Anterior cingulate cortex (tissue), 58 donors: ENCODE results near the gene PARD3B.
"Not testable (repeated sequence)": the region's sequence is repeated elsewhere in the genome, so short reads cannot be mapped to it uniquely, and the experiment has no call there.

ENCODE experiments used
- DNase-seq, 58 donors: peaks; one replicate each; lab custom pipeline; 2025; lab: John Stamatoyannopoulos, UW

PARD3B gene

DNA sequence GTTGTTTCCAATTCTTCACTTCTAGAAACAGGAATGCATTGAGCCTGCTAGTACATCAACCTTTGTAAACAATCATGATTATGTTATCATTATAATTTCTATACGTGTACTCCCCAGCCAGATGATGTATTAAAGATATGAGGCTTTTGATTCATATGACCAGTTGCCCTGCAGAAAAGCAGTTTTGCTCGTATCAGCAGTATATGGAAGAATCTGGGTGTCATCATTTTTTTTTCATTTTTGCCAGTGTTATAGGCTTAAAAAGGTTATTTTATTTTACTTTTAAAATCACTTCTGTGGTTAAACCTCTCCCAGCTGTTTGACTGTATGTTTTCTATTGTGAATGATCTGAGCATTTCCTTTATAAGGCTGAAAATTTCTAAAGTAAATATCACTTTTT is 665.2 kb downstream of the PARD3B start:
- DNase-seq = no peak

DNA sequence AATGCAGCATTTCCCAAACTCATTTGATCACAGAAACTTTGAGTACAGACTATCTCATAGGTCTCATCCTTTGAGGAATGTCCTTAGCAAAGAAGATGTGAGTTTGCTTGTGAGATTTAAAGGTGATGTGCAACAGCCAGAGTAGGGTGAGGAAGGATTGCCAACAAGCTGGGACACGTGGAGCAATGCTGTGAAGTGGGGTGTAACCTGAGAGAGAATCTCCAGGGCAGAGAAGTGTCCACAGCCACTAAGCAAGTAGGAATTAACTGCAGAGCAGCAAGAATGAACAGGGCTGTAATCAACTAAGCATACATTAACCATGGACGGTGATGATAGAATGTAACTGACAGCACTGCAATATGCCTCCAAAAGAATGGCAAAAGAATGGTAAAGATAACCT is 667.1 kb downstream of the PARD3B start:
- no peak for DNase-seq

DNA sequence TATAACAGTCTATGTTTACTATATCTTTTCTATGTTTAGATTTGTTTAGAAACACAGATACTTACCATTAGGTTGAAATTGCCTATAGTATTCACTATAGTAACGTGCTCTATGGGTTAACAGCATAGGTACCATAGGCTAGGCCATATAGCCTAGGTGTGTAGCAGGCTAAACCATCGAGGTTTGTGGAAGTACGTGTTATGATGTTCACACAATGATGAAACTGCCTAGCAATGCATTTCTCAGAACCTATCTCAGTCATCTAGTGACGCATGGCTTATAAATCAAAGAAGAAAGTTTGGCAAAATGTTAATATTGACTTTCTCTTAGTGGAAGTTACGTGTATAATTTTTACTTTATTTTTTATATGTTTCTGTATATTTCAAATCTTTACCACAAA is 670.8 kb downstream of the PARD3B start:
- DNase-seq = no peak

DNA sequence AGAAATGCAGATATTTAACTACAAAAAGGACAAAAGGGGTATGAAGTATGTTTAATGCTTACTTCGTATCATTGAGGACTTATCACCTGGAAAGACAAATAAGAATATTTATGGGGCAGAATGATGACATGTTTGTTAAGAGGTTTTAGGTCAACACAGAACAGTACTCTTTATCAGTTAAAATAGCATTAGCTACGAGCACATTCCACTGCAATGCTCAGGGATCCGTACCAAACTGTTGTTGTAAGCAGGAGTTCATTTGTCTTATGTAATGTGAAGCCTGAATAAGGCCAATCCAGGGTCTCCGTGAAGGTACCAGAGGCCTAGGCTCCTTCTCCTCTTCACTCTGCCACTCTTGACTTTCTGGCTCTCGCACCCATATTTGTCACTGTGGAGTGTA is 671.3 kb downstream of the PARD3B start:
- no peak for DNase-seq

DNA sequence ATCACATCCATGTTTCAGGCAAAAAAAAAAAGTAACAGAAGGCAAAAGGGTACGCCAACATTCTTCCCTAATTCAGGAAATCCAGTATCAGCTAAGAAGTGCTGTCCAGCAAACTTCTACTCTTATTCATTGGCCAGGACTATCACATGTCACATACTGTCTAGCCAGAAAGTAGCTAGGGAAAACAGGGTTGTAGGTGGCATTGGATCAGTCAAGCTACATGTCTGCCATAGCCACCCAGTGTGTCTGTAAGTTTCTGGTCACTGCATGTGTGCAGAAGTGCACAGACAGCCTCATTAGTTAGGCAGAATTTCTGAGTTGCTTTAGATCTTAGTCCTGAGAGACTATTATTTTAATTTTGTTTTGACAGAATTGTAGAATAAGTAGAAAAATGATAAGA is 671.7 kb downstream of the PARD3B start:
- no peak for DNase-seq

DNA sequence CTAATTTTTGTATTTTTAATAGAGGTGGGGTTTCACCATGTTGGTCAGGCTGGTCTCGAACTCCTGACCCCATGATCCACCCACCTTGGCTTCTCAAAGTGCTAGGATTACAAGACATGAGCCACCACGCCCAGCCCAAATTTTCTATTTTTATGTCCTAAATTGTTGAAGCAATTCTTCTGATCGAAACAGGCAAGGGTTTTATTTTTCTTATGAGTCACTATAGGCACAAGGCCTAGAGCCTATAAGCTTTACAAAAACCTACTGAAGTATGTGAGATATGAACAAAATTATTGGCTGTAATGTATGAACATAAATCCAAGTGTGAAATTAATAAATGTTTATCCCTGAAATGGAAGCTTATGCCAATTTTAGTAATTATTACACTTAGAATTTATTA is 672.8 kb downstream of the PARD3B start:
- no peak for DNase-seq

DNA sequence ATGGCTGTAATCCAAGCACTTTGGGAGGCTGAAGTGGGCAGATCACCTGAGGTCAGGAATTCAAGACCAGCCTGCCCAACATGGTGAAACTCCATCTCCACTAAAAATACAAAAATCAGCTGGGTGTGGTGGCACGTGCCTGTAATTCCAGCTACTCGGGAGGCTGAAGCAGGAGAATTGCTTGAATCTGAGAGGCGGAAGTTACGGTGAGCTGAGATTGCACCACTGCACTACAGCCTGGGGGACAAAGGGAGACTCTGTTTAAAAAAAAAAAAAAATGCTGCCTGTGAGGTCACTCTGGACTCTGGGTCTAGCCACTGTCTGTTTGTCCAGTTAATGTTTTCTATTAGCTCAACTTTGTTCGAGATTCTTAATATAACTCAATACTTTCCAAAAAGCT is 673.5 kb downstream of the PARD3B start:
- DNase-seq = not testable (repeated sequence)

DNA sequence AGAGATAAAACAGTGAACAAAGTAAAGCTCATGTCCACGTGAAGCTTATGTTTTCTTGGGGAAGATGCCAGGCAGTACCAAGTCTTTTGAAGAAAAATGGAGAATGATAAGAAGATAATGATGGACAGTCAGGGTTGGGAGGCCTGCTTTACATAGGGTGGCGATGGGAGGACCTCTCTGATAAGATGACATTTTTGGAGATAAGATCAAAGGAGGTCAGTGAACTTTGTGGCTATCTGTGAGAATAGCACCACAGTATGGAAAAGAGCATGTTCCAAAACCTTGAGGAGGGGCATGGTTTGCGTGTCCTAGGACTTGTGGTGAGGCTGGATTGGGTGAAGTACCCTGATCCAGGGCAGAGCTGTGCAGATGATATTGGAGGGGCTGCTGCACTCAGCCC is 675.3 kb downstream of the PARD3B start:
- DNase-seq = no peak

DNA sequence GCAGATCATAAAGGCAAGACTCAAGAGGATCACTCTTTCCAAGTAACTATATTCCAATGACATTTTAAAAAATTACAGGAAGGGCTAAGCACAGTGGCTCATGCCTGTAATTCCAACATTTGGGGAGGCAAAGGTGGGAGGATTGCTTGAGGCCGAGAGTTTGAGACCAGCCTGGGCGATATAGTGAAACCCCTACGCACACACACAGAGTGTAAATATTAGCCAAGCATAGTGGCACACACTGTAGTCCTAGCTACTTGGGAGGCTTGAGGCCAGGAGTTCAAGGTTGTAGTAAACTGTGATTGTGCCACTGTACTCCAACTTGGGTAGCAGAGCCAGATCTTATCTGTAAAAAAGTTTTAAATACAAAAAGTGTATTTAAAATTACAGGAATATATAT is 686.8 kb downstream of the PARD3B start:
- no peak for DNase-seq

DNA sequence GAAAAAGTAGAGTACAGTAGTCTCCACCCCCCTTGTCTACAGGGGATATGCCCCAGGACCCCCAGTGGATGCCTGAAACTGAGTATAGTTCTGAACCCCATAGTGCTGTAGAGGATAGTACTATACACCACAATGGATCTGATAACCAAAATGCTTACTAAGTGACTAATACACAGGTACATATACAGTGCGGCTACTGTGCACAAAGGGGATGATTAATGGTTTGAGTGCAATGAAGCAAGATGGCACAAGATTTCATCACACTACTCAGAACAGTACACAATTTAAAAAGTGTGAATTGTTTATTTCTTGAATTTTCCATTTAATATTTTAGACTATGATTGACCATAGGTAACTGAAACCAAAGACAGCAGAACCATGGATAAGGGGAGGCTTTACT is 690.2 kb downstream of the PARD3B start:
- DNase-seq = no peak

DNA sequence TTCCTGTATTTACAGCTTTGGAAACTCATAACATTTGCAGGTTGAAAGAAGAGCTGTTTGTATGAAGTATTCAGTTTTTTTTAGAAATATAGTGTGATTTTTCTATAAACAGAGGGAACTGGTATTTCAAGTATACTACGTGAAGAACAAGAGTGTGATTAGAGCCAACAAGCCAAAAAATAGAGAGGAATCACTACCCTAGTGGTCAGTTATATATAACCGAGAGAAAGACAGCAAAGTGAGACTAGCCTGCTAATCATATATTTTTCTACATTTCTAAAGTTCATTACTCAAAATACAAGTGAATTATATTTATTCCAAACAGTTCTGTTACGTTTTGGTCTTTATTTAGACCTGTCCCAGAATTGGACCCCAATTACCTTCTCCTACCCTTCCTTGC is 692.2 kb downstream of the PARD3B start:
- no peak for DNase-seq

DNA sequence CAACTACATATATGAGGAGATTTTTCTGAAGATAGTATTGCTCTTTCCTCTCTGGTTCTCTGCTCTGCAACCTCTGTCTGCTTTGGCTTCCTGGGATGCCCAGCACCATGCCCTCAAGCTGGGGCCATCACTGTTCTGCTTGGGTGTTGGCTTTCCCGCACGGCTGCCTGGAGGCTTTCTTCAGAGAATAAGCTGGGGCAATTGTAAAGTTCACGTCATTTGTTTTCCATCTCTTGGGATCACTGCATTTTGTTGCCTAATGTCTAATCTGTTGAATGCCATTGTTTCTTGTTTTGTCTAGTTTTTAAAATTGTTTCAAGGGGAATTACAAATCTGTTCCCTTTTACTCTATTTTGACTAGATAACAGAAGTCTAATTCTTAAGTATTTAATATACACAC is 699.7 kb downstream of the PARD3B start:
- DNase-seq = no peak

DNA sequence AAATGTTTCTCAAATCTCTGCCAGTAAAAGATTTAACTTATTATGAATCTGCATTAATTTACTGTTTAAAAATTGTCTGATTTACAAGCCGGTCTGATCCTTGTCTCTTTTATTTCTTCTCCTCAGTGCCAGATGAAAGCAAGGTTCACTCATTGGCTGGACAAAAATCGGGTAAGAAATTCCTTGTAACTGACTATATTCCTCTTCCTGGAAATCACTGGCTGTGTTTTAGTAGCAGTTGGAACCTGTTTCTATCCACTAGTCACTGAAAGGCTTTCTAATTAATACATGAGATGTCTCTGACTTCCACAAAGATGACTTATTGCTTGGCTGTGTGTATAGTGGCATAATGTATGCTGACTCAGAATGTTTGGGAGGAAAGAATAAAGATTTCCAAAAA is 700.4 kb downstream of the PARD3B start:
- peak in 1 of 58 donors; percentile 8 for DNase-seq

DNA sequence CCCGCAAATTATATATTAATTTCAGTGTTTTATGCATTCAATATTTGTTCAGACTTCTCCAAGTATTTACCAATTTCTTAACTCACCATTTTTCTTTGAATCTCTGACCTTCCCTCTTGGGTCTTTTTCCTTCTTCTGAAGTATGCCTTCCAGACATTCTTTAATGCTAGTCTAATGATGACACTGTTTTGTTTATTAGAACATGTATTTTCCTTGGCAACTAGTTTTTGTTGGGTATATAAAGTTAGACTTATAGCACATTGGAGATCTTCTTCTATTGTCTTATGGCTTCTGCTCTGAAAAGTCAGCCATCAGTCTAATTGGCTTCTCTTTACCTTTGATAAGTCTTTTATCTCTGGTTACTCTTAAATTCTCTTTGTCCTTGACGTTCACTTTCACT is 713.8 kb downstream of the PARD3B start:
- no peak for DNase-seq

DNA sequence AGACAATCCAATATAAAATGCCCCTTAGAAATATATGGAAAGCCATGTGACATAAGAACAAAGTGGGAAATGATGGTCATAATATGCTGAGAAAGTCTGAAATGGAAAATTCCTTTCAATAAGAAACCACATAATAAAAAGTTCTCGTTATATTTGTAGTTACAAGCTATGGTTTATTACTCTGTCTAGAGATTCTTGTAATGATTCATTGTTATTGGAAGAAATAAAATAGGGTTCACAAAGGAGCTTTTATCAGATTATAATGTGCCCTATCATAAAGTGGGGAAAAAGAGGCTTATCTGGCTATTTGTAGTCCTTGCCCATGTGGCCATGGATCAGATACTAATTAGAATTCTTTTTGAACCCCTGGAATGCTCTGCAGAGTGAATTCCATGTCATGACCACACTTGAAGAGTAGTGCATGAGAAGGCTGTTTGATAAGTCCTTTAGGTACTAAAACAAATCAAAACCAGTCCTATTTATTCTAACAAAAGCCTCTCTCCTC is 716.3 kb downstream of the PARD3B start:
- DNase-seq = no peak

DNA sequence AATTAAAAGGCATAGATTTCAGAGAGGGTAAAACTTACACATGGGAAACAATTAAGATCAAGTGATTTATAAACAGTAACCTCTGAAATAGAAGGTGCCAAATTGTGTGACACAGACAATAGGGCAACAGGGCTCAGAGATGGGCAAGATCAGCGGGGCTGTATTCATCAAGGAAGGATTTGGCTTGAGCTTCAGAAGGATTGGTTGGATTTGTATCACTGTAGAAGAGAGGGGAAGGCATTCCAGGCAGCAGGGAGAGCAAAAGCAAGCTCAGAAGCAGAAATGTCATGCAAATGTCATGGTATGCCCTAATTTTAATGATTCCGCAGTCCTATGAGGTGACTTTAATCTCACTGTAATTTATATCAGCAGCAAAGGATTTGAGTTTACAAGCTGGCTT is 722.0 kb downstream of the PARD3B start:
- no peak for DNase-seq

DNA sequence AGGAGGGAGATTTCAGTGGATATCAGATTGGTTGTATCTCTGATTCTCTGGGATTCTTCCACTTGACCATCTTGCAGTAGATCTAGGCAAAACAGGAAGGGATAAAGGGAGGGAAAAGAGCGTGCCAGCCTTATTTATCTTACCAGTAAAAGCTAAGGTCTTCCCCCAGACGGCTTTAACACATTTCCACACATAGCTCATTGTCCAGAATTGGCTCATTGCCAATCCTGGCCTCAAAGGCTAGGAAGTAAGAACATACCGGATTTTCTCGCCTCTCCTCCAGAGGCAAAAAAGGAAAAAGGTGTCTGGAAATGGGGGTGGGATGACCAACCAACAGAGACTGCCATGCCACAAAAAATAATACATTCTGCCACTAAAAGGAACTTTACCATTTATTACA is 725.4 kb downstream of the PARD3B start:
- DNase-seq = peak in 1 of 58 donors; percentile 5

DNA sequence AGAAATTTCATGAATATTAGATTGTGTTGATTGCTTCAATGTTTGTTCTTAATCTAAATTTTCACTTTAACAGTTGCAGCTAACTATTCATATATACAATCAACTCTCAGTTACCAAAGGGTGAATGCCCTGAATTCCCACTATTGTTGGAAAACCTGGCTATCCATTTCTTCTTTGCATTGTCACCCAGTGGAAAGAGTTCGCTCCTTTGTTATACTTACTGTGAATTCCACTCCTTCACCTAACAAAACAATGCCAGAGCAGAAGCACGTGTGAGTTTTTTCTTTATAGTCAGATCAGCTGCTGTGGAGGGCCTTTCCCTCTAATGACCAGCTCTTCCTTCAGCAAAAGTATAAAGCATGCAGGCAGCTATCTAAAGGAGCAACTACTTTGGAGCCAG is 727.9 kb downstream of the PARD3B start:
- no peak for DNase-seq

DNA sequence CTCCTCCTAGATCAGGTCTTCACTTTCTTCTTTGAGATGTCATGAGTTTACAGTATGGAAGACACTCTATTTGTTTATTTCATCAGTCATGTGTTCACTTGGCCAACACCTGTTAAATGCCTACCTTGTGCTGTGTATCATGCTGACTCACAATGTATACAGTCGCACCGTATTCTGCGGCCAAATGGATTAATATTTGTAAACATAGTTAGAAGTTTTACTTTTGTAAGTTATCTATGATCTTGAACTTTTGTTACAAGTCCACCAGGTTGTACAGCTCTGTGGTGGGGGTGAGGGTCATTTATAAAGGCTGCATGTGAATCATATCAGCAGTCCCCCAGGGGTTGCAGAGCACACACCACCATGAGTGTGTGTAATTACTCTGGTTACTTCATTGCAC is 728.4 kb downstream of the PARD3B start:
- no peak for DNase-seq

DNA sequence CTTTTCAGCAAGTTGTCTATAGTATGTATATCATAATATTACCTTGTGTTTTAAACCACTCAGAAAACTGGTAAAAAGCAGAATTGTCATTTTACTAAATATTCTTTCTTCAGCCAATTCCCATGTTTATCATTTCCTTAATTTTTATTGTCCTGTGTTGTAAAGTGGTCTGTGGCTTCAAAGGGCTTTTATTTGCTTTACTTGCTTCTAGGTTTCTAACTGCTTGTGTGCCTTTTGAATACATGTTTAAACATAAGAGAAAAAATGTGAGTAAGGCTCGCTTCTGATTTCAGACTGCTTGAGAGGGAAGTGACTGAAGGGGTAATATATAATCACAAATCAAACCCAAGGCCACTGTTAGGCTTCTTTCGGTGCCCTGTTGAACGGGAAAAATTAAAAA is 729.5 kb downstream of the PARD3B start:
- DNase-seq = no peak

DNA sequence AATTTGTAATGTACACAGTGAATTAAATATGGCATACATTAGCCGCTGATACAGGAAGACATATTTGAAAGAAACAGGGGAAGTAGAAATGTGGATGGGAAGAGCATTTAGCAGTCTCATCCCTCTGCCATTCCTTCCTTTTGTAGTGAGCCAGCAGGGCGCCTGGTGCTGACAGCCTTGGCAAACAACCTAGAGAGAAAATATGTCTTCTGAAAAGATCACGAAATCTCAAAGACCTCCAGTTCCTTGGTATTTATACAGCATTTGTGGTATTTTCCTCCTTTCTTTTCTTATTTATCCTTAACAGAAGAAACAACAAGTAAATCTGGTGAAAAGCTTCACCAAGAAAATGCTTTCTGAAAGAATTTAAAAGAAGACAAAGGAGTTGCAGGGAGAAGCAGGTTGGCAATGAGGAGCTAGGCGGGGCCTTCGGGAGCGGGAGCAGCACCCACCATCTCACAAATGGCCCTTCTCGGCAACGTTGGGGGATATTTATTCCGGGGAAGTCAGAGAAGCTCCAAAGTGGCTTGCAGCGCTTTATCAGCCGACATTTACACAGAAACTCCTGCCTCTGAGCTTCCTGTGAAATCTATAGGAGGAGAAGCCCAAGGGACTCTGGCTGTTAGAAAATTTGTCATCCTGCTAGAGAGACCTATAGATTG is 731.0 kb downstream of the PARD3B start:
- no peak for DNase-seq

DNA sequence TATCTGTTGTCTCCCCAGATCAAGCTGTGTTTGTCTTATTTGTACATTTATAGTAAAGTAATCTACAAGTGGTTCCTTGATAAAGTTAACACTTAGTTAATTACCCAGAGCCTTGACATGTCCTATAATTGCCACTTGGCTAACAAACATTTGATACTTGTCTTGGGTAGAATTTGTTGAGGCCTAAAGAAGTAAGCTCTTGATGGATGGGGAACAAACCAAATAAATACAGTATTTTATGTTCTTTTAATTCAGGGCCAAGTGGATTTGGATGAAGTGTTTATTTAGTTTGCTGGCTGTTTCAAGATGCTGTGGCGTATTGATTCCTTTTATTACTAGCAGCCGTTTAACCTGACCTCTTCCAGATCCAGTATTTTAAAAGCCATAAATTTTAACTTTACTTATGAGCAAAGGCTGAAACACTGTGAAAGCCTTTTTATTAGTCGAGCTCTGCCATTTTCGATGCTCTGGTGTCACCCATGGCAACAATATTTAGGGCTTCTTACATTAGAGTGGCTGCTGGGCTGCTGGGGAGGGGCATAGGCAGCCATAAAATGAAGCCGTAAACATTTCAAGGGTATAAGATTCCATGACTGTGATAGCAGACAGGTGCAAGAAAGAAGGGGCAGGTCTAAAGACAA is 735.4 kb downstream of the PARD3B start:
- DNase-seq = no peak
